HG02798 (cell line): ENCODE measurements around the gene IQSEC3.
"Not testable (repeated sequence)": the region's sequence is repeated elsewhere in the genome, so short reads cannot be mapped to it uniquely, and the experiment has no call there.

ENCODE experiments used
- ATAC-seq: cut with Tn5 transposase; IDR thresholded peaks from one replicate; pipeline ENCODE4 v1.9.1; 2021; ENCODE audit warnings: mild to moderate bottlenecking; ENCODE audit not compliant: unreplicated experiment, poor library complexity

IQSEC3 gene

DNA sequence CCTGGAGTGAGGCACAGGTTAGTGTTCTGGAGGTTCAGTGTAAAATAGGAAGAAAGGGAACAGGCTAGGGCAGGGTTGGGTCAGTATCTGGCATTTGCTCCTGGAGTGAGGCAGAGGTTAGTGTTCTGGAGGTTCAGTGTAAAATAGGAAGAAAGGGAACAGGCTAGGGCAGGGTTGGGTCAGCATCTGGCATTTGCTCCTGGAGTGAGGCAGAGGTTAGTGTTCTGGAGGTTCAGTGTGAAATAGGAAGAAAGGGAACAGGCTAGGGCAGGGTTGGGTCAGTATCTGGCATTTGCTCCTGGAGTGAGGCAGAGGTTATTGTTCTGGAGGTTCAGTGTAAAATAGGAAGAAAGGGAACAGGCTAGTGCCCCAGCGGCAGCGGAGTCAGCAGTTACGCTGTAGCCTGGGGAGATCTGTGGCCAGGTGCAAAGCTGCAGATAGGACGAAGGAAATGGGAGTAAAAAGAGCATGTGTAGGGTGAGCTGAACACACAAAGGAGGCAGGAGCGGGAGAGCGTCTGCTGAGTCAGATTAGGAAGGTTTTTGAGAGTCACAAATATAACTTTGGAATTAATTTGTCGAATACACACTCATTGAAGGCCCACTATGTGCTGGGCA, 67.2 kb downstream of the IQSEC3 start:
- not testable (repeated sequence) for ATAC-seq

DNA sequence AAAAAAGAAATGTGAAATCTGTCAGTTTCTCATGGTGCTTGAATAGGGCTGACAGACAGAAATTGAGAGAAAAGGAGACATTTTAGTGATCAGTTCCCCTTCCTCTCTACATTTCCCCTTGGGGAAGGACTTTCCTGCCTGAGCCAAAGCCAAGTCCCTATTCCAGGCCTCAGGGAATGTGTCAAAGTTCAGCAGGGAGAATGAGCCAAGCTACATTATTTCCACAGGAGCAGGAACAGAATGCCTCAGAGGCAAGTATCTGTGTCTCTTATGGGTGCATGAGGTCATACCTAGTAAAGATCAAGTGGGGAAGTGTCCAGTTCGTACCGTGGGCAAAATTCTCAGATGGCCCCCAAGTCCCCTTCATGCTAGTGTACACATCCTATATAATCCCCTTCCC, 68.6 kb downstream of the IQSEC3 start:
- no peak for ATAC-seq

DNA sequence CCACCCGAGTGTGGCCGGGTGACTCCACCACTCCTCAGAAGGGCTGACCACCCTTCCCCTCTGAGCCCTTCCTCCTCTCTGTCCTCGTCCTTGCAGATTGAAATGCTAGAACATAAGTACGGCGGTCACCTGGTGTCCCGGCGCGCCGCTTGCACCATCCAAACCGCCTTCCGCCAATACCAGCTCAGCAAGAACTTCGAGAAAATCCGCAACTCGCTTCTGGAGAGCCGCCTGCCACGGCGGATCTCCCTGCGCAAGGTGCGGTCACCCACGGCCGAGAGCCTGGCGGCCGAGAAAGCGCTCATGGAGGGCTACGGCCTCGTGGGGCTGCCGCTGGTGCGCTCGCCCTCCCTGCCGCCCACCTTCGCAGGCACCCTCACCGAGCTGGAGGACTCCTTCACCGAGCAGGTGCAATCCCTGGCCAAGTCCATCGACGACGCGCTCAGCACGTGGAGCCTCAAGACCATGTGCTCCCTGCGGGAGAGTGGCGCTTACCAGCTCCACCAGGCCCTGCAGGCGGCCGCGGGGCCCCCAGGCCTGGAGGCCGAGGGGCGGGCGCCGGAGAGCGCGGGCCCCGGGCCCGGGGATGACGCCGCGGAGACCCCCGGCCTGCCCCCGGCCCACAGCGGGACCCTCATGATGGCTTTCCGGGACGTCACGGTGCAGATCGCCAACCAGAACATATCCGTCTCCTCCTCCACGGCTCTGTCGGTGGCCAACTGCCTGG, 71.8 kb downstream of the IQSEC3 start:
- no peak for ATAC-seq

DNA sequence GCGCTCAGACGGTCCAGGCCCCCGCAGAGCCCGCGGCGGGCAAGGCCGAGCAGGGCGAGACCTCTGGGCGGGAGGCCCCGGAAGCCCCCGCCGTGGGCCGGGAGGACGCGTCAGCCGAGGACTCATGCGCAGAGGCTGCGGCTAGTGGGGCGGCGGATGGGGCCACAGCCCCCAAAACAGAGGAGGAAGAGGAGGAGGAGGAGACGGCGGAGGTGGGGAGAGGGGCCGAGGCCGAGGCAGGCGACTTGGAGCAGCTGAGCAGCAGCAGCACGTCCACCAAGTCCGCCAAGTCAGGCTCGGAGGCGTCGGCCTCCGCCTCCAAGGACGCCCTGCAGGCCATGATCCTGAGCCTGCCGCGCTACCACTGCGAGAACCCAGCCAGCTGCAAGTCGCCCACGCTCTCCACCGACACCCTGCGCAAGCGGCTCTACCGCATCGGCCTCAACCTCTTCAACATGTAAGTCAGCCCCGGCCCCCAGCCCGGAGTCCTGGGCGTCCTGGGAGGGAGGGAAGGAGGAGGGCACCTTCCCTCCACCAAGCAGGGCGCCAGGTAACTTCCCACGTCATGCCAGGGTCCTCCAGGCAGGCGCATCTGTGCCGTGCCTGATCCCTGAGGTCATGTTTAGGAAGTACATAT, 72.4 kb downstream of the IQSEC3 start:
- no peak for ATAC-seq

DNA sequence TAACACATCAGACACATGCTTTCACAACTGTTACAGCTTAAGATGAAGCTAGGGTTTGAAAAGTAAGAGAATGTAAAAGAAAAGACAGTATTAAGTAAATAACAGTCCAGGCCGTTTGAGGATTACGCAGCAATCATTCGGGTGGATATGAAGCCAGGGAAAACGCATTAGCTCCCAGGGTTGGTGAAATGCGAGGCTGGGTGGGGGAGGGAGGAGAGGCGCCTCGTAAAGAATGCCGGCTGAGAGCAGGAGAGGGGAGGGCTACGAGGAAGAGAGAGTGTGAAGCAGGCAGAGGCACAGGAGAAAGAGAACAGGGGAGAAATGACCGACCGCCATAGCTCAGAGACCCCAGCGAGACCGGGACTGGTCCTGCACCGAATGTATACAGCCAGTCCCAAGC, 73.0 kb downstream of the IQSEC3 start:
- no peak for ATAC-seq

DNA sequence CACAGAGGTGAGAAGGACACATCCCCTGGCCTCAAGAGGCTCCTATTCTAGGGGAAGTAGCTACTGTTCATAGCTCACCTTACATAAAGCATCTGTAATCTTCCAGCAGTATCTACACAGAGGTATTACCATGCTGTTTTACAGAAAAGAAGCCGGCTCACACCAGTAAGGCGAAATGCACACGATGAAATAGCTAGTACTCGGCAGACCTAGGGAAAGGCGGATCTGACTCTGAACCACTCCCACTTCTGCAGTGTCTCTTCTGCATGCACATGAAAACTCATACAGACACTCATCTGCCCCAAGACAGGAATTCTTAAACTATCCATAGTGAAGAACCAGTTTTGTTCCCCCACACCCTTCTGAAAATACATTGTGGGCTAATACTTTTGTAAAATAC, 73.6 kb downstream of the IQSEC3 start:
- no peak for ATAC-seq

DNA sequence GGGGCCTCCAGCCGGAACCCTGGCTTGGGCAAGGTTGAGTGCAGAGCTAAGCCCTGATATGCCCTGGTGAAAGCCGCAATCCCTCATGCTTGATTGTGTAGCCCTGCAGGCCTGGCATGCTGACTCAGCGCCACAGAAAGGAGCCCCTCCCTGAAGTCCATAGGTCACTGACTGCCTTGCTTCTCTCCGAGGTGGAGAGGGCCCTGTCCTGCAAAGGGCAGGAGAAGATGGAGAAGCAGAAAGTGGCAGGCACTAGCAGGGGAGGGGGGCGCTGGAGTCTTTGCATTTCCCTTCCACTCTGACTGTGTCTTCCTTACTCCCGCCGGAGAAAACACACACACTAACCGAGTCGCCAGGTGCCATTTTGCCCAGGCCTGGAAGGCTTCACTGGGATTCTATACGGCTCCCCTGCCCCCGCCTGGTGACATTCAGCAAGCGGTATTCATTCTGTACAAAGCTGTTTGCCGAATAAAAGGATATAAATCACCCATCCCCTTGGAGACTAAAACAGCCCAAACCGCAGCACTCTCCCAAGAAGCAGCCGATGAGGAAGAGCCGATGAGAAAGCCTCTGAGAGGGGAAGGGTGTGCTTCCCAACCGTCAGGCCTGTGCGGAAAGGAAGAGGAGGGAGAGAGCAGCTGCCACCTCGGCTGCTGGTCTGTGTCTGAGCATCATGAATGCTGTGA, 77.5 kb downstream of the IQSEC3 start:
- no peak for ATAC-seq

DNA sequence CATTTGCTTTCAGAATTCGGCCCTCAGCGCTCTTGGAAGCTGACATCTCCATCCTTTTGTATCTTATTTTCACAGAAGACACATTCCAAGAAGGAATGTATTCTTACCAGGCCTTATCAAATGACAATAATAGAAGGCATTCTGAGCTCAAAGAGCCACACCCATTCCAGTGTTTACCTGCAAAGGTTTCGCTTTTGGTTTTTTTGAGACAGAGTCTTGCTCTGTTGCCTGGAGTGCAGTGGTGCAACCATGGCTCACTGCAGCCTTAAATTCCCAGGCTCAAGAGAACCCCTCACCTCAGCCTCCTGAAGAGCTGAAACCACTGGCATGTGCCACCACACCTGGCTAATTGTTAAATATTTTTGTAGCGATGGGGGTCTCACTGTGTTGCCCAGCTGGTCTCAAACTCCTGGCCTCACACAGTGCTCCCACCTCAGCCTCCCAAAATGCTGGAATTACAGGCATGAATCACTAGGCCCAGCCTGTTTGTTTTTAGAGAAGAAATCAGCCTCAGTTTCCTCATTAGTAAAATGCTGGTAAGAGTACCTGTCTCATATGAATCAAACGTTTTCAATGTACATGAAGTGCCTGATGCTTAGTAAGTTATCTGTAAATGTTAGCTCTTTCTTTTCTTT, 78.2 kb downstream of the IQSEC3 start:
- ATAC-seq = no peak

DNA sequence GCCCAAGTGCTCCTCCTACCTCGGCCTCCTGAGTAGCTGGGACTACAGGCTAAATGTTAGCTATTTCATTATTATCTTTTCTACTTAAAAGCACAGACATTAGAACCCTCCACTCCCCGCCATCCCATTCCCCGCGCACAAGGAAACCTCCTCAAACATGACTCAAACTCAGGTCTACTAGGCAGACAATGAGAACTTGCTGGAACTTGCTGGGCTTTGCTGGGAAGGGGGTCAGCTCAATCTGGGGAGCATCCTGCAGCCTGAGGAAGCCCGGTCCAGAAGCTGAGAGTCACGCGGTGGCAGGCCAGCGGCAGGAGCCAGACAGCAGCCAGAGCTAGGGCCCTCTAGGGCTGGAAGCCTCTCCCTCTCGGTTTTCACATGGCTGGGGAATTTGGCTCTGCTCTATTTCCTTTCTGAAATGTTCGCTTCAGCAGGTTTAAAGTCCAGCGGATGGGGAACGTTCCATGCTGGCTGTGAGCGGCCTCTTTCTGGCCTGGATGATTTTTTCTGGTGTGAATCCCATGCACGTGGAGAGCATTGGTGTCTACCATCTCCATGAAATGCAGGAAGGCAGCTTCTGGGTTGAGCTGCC, 78.9 kb downstream of the IQSEC3 start:
- ATAC-seq = no peak

DNA sequence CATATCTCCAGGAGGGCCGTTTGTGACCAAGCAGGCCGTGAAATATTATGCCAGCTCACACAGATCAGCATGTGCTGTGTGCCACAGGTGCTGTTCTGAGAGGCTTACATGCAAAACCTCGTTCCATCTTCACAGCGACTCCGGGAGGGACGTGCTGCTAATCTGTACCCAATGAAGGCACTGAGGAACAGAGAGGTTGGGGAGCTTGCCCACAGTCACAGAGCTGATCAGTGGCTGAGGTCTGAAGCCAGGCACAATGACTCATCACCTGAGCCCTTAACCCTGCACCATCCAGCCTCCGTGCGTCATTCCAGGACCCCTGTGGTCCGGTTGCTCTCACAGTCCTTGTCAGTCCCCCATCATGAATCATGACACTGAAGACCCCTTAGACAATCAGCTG, 80.7 kb downstream of the IQSEC3 start:
- no peak for ATAC-seq

DNA sequence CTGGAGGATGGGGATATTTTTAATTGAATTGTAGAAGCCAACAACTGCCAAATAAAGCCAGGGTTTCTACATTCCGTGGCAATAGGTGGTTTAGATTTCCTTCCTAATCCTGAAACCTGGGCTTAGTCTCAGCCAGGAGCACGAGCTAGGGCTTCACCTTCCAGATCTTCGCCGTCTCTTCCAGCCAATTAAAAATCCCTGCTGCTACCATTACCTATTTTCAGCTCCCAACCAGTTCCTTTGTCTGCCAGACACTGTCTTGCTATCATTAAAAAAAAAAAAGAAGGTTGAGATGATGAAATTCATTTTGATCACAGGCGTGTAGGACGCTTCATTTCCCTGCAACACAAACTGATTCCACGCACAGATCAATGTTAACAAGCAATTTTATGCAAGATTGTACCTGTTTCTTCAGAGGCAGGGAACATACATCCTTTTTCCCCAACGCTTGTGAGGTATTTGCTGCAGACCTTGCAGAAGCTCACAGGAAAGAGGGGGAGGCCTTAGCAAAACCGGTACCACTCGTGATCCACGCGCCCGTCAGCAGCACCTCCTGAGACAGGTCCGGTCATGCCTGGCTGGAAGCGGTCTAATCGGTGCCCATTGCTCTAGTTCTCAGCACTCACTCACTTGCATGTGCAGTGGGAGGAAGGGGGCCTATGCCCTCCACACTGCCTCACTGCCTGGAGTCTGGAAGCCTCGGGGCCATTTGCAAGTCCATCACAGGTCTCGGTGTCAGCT, 82.3 kb downstream of the IQSEC3 start:
- ATAC-seq = no peak

DNA sequence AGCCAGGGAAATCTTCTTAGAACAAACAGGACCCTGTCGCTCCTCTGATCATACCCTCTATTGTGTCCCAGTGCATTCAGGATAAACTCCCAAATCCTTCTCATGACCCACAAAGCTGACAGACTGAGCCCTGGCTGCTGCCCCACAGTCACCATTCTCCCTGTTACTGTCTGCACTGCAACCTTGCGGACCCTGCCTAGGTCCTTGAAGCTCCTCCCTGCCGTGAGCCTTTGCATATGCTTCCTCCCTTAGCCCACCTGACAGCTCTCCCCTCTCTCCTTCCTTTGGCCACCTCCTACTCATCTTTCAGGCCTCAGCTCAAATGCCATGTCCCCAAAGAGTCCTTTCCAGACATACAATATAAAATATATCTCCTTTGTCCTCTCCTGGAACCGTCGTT, 85.0 kb downstream of the IQSEC3 start:
- ATAC-seq = no peak

DNA sequence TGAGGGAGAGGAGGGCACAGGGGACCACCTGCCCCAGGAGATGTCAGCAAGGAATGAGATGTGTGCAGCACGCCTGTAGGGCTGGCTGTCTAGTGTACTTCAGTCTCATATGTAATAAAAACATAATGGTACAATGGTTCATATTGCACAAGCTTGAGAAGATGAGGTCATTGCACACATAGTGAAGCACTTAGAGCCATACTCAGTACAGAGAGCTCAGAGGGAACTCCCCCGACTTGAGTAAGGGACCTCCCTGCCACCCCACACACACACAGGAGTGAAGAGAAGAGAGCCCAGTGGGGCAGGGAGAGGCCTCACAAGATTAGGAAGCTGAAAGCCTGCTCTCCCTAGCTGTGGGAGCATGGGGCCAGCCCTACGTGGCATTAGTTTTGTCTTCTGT, 85.9 kb downstream of the IQSEC3 start:
- ATAC-seq = no peak

DNA sequence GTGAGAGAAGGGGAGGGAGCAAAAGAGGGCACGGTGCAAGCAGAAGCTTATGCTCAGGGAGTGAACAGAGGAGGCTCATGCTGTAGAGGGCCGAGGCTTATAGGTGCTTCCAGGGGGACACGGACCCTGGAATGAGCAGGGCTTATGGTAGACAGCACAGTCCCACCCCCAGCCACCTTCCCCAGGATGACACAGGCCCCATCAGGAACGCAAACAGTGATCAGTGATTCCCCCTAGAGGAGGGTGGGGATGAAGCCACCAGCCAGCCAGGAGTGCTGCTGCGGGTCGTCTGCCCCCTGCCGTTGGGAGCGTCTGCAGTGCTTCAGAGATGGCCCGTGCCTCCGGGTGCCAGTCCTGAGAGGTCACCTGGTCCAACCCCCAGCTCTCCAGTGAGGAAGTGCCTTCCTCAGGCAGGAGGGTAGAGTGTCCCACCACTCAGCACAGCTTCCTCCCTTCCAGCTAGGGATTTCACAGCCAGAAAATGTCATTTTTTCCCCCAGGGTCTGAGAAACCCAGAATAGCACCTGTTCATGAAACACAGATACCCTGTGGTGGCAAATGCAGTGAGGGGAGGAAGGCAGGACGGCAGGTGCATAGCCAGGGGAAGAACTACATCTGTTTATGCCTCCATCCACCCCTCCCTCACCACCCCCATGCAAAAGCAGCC, 86.6 kb downstream of the IQSEC3 start:
- peak; percentile 41 for ATAC-seq

DNA sequence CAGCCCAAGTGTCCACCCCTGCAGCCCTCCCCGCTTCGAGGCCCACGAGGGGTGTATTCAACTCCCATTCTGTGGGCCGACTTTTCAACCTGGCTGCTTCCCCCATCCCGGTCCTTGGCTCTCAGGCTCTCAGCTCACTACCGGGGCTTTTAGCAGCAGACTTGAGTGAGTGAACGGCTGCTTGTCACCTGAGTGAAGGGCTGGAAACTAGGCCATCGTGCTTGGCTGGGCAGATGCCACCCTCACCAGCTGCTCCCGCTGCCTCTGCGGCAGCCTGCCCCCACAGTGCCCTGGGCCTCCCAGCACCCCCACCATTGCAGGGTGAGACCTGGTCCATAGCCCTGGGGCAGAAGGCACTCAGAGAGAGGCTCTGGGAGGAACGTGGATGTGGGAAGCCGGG, 87.5 kb downstream of the IQSEC3 start:
- ATAC-seq = no peak

DNA sequence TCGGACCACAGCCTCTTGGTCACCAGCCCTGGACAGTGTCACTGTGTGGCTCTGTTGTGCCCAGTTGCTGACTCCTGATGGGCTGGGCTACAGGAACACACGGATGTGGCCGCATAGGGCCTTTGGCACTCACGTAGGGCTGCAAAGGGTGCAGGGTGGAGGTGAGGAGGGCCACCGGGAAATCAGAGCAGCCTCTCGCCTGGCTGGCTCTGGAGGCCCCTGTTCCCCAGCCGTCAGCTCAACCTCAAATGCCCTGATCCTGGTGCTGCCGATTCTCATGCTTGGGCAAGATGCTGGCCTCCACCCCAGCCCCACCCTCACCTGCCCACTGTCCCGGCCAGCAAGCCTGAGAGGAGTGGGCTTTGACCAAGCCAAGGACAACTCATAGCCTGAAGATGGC, 88.4 kb downstream of the IQSEC3 start:
- ATAC-seq = no peak

DNA sequence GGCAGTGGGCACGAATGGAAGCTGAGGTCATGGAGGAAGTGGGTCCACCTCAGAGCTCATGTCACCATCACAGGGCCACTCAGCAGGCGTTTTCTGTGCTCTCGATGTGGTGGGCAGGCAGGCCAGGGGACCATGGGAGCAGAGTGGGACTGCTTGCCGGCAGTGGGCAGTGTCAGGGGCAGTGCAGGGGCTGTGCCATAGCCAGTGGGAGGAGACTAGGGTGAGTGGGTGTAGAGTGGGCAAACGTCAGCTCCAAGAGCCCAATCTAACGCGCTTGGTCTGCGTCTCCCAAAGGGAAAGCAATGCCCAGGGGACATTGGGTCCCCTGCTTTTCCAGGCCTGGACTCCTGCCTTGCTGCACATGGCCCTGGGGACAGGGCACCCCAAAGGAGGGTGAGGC, 89.1 kb downstream of the IQSEC3 start:
- no peak for ATAC-seq

DNA sequence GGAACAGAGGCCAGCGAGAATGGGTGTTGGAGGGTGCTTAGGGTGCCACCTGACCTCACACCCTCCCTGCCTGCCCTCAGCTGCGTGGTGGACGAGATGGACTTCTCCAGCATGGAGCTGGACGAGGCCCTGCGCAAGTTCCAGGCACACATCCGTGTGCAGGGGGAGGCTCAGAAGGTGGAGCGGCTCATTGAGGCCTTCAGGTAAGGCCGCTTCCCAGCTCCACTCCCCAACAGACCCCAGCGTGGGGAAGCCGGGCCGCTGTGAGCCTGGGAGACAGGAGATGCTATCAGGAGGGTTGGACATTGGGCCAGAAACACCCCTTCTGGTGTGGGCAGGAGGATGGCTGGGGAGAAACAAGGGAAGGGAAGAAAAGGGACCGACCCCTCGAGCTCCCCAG, 90.4 kb downstream of the IQSEC3 start:
- no peak for ATAC-seq

DNA sequence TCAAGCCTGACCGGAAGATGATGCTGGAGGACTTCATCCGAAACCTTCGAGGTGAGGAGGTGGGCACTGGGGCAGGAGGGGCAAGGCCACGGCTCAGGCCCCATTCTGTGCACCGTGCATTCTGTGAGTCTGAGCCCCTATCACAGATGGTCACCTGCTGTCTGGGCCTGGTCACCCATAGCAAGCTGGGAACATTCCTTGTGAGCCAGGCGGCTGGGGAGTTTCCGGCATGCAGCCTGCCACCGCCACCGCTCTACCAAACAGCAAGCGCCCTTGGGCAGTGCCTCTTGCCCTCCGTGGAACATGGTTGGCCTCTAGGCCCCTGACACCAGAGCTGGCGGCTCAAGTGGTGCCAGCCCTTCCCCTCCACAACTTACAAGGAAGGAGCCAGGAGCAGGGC, 91.1 kb downstream of the IQSEC3 start:
- no peak for ATAC-seq
